SU-DHL-6 (cell line): ENCODE data around the gene BEGAIN.

Experiments
- H2AFZ ChIP-seq: fragments of 200-600 bp; sonication (generic); 2 replicates; pipeline ENCODE4 v1.6.1; 2014; ENCODE audit warnings: low read depth, mild to moderate bottlenecking, moderate library complexity, mixed read lengths, antibody characterized with exemption, low read length; ENCODE audit not compliant: severe bottlenecking
- H3F3A ChIP-seq: fragments of 200-600 bp; shearing (Covaris generic); 2 replicates; pipeline ENCODE4 v1.6.0; 2016; ENCODE audit warnings: antibody characterized with exemption, mild to moderate bottlenecking; ENCODE audit not compliant: insufficient read depth
- H3K27ac ChIP-seq: fragments of 200-600 bp; sonication (generic); 2 replicates; pipeline ENCODE4 v1.5.1; 2016; ENCODE audit warnings: low read depth, mild to moderate bottlenecking, low read length, moderate library complexity, mixed read lengths
- H3K27me3 ChIP-seq: fragments of 200-600 bp; sonication (generic), shearing (Covaris generic); 2 replicates; pipeline ENCODE4 v1.6.0; 2014; ENCODE audit warnings: mild to moderate bottlenecking, low read length
- H3K36me3 ChIP-seq: fragments of 200-600 bp; sonication (generic); 2 replicates; pipeline ENCODE4 v1.6.1; 2014; ENCODE audit warnings: mild to moderate bottlenecking, low read length, mixed read lengths
- H3K4me2 ChIP-seq: fragments of 300-600, 200-600 bp; shearing (Covaris generic), sonication (generic); 2 replicates; pipeline ENCODE4 v1.6.0; 2014; ENCODE audit warnings: low read length, low read depth, mild to moderate bottlenecking; ENCODE audit not compliant: poor library complexity, severe bottlenecking
- H3K4me3 ChIP-seq: fragments of 200-600 bp; sonication (generic); 2 replicates; pipeline ENCODE4 v1.5.1; 2014; ENCODE audit warnings: antibody characterized with exemption, low read length, mild to moderate bottlenecking, mixed read lengths; ENCODE audit not compliant: insufficient read depth, poor library complexity, severe bottlenecking
- H3K79me2 ChIP-seq: fragments of 200-600 bp; sonication (generic); 2 replicates; pipeline ENCODE4 v1.6.1; 2014; ENCODE audit warnings: mild to moderate bottlenecking, low read length, moderate library complexity; ENCODE audit not compliant: insufficient read depth
- H3K9ac ChIP-seq: fragments of 200-600 bp; sonication (generic); 2 replicates; pipeline ENCODE4 v1.7.0; 2014; ENCODE audit warnings: mild to moderate bottlenecking, low read length
- H3K9me2 ChIP-seq: fragments of 200-600 bp; sonication (generic); replicated peaks from 2 replicates; pipeline ENCODE4 v1.6.1; 2014; ENCODE audit warnings: low read length; ENCODE audit not compliant: insufficient read depth
- H3K9me3 ChIP-seq: fragments of 200-600 bp; sonication (generic); 2 replicates; pipeline ENCODE4 v1.6.1; 2014; ENCODE audit warnings: low read length, mixed read lengths; ENCODE audit not compliant: insufficient read depth
- H4K20me1 ChIP-seq: fragments of 200-600 bp; sonication (generic); 2 replicates; pipeline ENCODE4 v1.6.1; 2014; ENCODE audit warnings: low read depth, mild to moderate bottlenecking, antibody characterized with exemption, low read length, moderate library complexity, mixed read lengths
- CTCF ChIP-seq: fragments of 200-600 bp; sonication (generic); IDR thresholded peaks from one replicate; pipeline ENCODE4 v1.5.1; 2017; ENCODE audit warnings: antibody characterized with exemption, mild to moderate bottlenecking, low read length, moderate library complexity; ENCODE audit not compliant: insufficient read depth, poor library complexity, severe bottlenecking
- EZH2phosphoT487 ChIP-seq: fragments of 200-600 bp; sonication (generic), shearing (Covaris generic); conservative IDR thresholded peaks from 2 replicates; pipeline ENCODE4 v1.6.1; 2018; ENCODE audit warnings: mild to moderate bottlenecking, antibody characterized with exemption, low read length, moderate library complexity, mixed read lengths

The BEGAIN gene

GRCh38 chr14:100500128-100500527, 87.1 kb downstream of the BEGAIN start:
- Histone ChIP-seq H3K27me3 (no peaks in the 10 kb centered on the region), H3K27ac (no peak overlapping the region)

GRCh38 chr14:100498068-100498467, 89.1 kb downstream of the BEGAIN start:
- Histone ChIP-seq H3K79me2 (no peaks in the 10 kb centered on the region), H3K4me2 (no peak overlapping the region), H3K9me2 (no peaks in the 10 kb centered on the region), H3K27ac (no peak overlapping the region), H3K36me3 (no peaks in the 10 kb centered on the region), H3K9ac (no peak overlapping the region), H3F3A (no peaks in the 10 kb centered on the region), H3K9me3 (no peaks in the 10 kb centered on the region), H2AFZ (no peak overlapping the region), H3K4me3 (no peak overlapping the region), H4K20me1 (no peaks in the 10 kb centered on the region), H3K27me3 (no peaks in the 10 kb centered on the region)
- TF ChIP-seq EZH2phosphoT487 (no peak), CTCF (no peak)

More at GRCh38 chr14:100500128-100500527, 87.1 kb downstream of the BEGAIN start:
- no peak overlapping the region for H2AFZ ChIP-seq
- H4K20me1 ChIP-seq = no peaks in the 10 kb centered on the region
- H3K9me3 ChIP-seq = no peaks in the 10 kb centered on the region
- peaks cover 3% of the 10 kb centered on the region; the same call in 1 of the 2 replicates for H3K36me3 ChIP-seq
- no peaks in the 10 kb centered on the region for H3F3A ChIP-seq
- TF ChIP-seq EZH2phosphoT487 (no peak), CTCF (no peak)
- H3K4me3 ChIP-seq = no peak overlapping the region
- no peak overlapping the region for H3K4me2 ChIP-seq
- H3K79me2 ChIP-seq = no peaks in the 10 kb centered on the region
- H3K9me2 ChIP-seq = no peaks in the 10 kb centered on the region
- no peak overlapping the region for H3K9ac ChIP-seq

GRCh38 chr14:100495917-100496316, 91.3 kb downstream of the BEGAIN start:
- Histone ChIP-seq H3K9me3 (no peaks in the 10 kb centered on the region), H3K4me2 (no peak overlapping the region), H3K79me2 (no peaks in the 10 kb centered on the region)

More at GRCh38 chr14:100495917-100496316, 91.3 kb downstream of the BEGAIN start:
- Histone ChIP-seq H4K20me1 (no peaks in the 10 kb centered on the region), H3K27ac (no peak overlapping the region), H3K27me3 (no peaks in the 10 kb centered on the region), H3K9me2 (no peaks in the 10 kb centered on the region), H3K4me3 (no peak overlapping the region), H3K36me3 (no peaks in the 10 kb centered on the region), H2AFZ (no peak overlapping the region), H3K9ac (no peak overlapping the region), H3F3A (no peaks in the 10 kb centered on the region)
- no peak for TF ChIP-seq CTCF
- TF ChIP-seq EZH2phosphoT487 = no peak
